Tracheal epithelial cell (primary cell): ENCODE results near the gene FGF23. TPM values are rescaled to one million over a fixed set of nuclear protein-coding genes. Genes with fewer than 3 reads are reported as not detected.

Experiments used
- total RNA-seq: library from RNA; depleted of rRNA; stranded (reverse); fragments of >200 nt; gene quantifications from 2 replicates; pipeline ENCODE4 v1.2.1, GENCODE V29; 2014

Gene FGF23
- not detected in 2 replicates for total RNA-seq

GRCh38 chr12:4379405-4379804 is at the start of gene FGF23:
Gene FGF23 (minus strand): TSS chr12:4379712. CDS start chr12:4379582, 130 bp downstream.

DNA sequence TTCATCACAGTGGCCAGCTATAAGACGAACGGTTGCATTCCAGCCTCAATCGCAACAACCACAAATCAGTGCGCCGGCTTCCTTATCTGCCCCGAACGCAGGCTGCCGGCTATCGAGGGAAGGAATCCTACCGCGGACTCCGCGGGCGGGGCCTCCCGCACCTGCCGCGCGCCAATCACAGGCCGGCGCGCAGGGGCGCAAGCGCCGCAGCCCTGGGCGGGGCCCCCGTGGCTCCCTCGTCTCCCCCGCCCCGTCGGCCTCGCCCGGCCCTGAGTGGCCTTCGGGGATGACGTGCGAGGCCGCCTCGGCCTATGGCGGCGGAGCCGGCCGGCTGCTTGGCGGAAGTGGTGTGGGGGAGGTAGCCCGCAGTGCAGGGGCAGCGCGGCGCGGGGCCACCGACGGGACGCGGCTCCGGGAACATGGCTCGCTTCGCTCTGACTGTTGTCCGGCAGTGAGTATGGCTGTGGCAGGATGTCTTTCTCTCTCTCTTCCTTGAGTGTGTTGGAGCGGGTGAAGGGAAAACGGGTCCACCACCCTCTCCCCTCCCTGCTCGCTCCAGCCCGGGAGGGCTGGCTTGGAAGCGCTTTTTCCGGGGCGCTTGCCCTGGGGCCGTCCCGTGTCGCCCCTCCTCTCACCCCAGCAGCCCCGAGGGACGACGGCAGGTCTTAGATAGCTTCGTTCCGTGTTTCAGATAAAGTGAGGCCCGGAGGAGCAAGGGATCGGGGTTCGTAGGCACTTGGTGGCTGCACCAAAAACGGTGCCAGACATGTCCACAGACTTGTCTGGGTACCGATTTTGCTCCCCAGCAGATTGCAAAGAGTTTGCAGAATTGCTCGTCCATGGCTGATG is 58.4 kb downstream of the FGF23 start, which contains the start of gene TIGAR:
TIGAR (plus strand) TSS at position 361 of the 849 bp plus-strand sequence; CDS start at position 420, 59 bp downstream.

Other genes starting within 250 kb of the FGF23 start
- 158 and 234 TPM in 2 replicates for gene CCND2, start 106.0 kb downstream of the FGF23 start, total RNA-seq
- gene TIGAR, start 58.5 kb downstream of the FGF23 start, total RNA-seq, result 9.0 and 11.6 TPM in 2 replicates
- gene FGF6, start 66.1 kb upstream of the FGF23 start, total RNA-seq, result not detected in 2 replicates
- gene RAD51AP1, start 159.2 kb upstream of the FGF23 start, total RNA-seq, result 1.7 and 5.3 TPM in 2 replicates
- gene DYRK4, start 182.5 kb upstream of the FGF23 start, total RNA-seq, result 24.9 and 37.1 TPM in 2 replicates